ENCODE data around the gene GHRHR.

GHRHR gene

GRCh38 chr7:31003097-31003496 is 39.3 kb downstream of the GHRHR start:
- no peak for DNase-seq (ENCODE audit: low read depth in 4 of 4, low spot score in 1 of 4)

- no peak for DNase-seq (ENCODE audit: low read depth in 4 of 4, low spot score in 1 of 4)
Measured at GRCh38 chr7:31003721-31004120, 40.0 kb downstream of the GHRHR start.

GRCh38 chr7:31004393-31004792 is 40.6 kb downstream of the GHRHR start:
- DNase-seq (ENCODE audit: low read depth in 4 of 4, low spot score in 1 of 4), result no peak

- DNase-seq (ENCODE audit: low read depth in 4 of 4, low spot score in 1 of 4), result no peak
Measured at GRCh38 chr7:31006857-31007256, 43.1 kb downstream of the GHRHR start.

- no peak for DNase-seq (ENCODE audit: low read depth in 4 of 4, low spot score in 1 of 4)
Measured at GRCh38 chr7:31007634-31008033, 43.9 kb downstream of the GHRHR start.

GRCh38 chr7:31014826-31015225 is 51.1 kb downstream of the GHRHR start:
- no peak for DNase-seq (ENCODE audit: low read depth in 4 of 4, low spot score in 1 of 4)

- DNase-seq (ENCODE audit: low read depth in 4 of 4, low spot score in 1 of 4), result no peak
Measured at GRCh38 chr7:31017032-31017675, 53.4 kb downstream of the GHRHR start.

GRCh38 chr7:31017721-31018120 is 54.0 kb downstream of the GHRHR start:
- no peak for DNase-seq (ENCODE audit: low read depth in 4 of 4, low spot score in 1 of 4)

GRCh38 chr7:31019509-31019908 is 55.8 kb downstream of the GHRHR start:
- no peak for DNase-seq (ENCODE audit: low read depth in 4 of 4, low spot score in 1 of 4)

- DNase-seq (ENCODE audit: low read depth in 4 of 4, low spot score in 1 of 4), result no peak
Measured at GRCh38 chr7:31020161-31020560, 56.4 kb downstream of the GHRHR start.

- no peak for DNase-seq (ENCODE audit: low read depth in 4 of 4, low spot score in 1 of 4)
Measured at GRCh38 chr7:31020652-31021051, 56.9 kb downstream of the GHRHR start.

GRCh38 chr7:31022117-31022516 is 58.4 kb downstream of the GHRHR start:
- no peak for DNase-seq (ENCODE audit: low read depth in 4 of 4, low spot score in 1 of 4)

GRCh38 chr7:31022726-31023125 is 59.0 kb downstream of the GHRHR start:
- DNase-seq (ENCODE audit: low read depth in 4 of 4, low spot score in 1 of 4), result no peak

GRCh38 chr7:31023877-31024276 is 60.1 kb downstream of the GHRHR start:
- DNase-seq (ENCODE audit: low read depth in 4 of 4, low spot score in 1 of 4), result no peak

GRCh38 chr7:31027161-31027965 is 63.6 kb downstream of the GHRHR start:
- no peak for DNase-seq (ENCODE audit: low read depth in 4 of 4, low spot score in 1 of 4)

- no peak for DNase-seq (ENCODE audit: low read depth in 4 of 4, low spot score in 1 of 4)
Measured at GRCh38 chr7:31028006-31028405, 64.3 kb downstream of the GHRHR start.

GRCh38 chr7:31028417-31028992 is 64.8 kb downstream of the GHRHR start:
- no peak for DNase-seq (ENCODE audit: low read depth in 4 of 4, low spot score in 1 of 4)

All from stimulated activated CD4-positive, alpha-beta T cell treated with anti-CD3 and anti-CD28 coated beads, Interleukin-1b, Interleukin-23, amount 100 ng/mL, for 24 hours (primary cell).